GM19397 (cell line): Measurements from ENCODE around the gene TTC39C.

Experiments used
- ATAC-seq: cut with Tn5 transposase; IDR thresholded peaks from one replicate; pipeline ENCODE4 v1.9.1; 2021; ENCODE audit warnings: mild to moderate bottlenecking, moderate library complexity; ENCODE audit not compliant: unreplicated experiment

Gene TTC39C

GRCh38 chr18:24075767-24076597, 61.4 kb downstream of the TTC39C start:
- ATAC-seq = no peak

- ATAC-seq = no peak
Measured at GRCh38 chr18:24076950-24077349, 62.4 kb downstream of the TTC39C start.

GRCh38 chr18:24078391-24078790, 63.8 kb downstream of the TTC39C start:
- no peak for ATAC-seq

- no peak for ATAC-seq
Measured at GRCh38 chr18:24080861-24081260, 66.3 kb downstream of the TTC39C start.

- no peak for ATAC-seq
Measured at GRCh38 chr18:24083550-24083949, 69.0 kb downstream of the TTC39C start.

GRCh38 chr18:24086082-24086481, 71.5 kb downstream of the TTC39C start:
- no peak for ATAC-seq

- ATAC-seq = no peak
Measured at GRCh38 chr18:24089076-24089475, 74.5 kb downstream of the TTC39C start.

GRCh38 chr18:24089515-24090337, 75.2 kb downstream of the TTC39C start:
- no peak for ATAC-seq

GRCh38 chr18:24090876-24091275, 76.3 kb downstream of the TTC39C start:
- ATAC-seq = no peak

- no peak for ATAC-seq
Measured at GRCh38 chr18:24094561-24094960, 80.0 kb downstream of the TTC39C start.

GRCh38 chr18:24095976-24096375, 81.4 kb downstream of the TTC39C start:
- no peak for ATAC-seq

GRCh38 chr18:24103320-24104021, 88.9 kb downstream of the TTC39C start:
- ATAC-seq = no peak

- ATAC-seq = no peak
Measured at GRCh38 chr18:24104486-24104885, 89.9 kb downstream of the TTC39C start.

GRCh38 chr18:24108641-24109040, 94.1 kb downstream of the TTC39C start:
- ATAC-seq = no peak

- no peak for ATAC-seq
Measured at GRCh38 chr18:24111936-24112335, 97.4 kb downstream of the TTC39C start.

- ATAC-seq = no peak
Measured at GRCh38 chr18:24112464-24112863, 97.9 kb downstream of the TTC39C start.

GRCh38 chr18:24112874-24113615, 98.5 kb downstream of the TTC39C start:
- no peak for ATAC-seq

- no peak for ATAC-seq
Measured at GRCh38 chr18:24114924-24115549, 100.5 kb downstream of the TTC39C start.

GRCh38 chr18:24115628-24116027, 101.1 kb downstream of the TTC39C start:
- no peak for ATAC-seq
